NK-92 (cell line): ENCODE data around the gene CADPS.

ENCODE experiments used
- DNase-seq: peaks from one replicate; lab custom pipeline; 2025; ENCODE audit not compliant: unreplicated experiment; lab: John Stamatoyannopoulos, UW

The CADPS gene

GRCh38 chr3:62696011-62696410 lies 179.2 kb downstream of the CADPS start:
- DNase-seq = no peak

- DNase-seq = no peak
Measured at GRCh38 chr3:62688812-62689211, 186.4 kb downstream of the CADPS start.

GRCh38 chr3:62688050-62688449 lies 187.2 kb downstream of the CADPS start:
- DNase-seq = no peak

- DNase-seq = no peak
Measured at GRCh38 chr3:62686503-62687294, 188.5 kb downstream of the CADPS start.

GRCh38 chr3:62682826-62683225 lies 192.4 kb downstream of the CADPS start:
- no peak for DNase-seq

- no peak for DNase-seq
Measured at GRCh38 chr3:62679988-62680387, 195.2 kb downstream of the CADPS start.

GRCh38 chr3:62678841-62679240 lies 196.4 kb downstream of the CADPS start:
- DNase-seq = no peak

GRCh38 chr3:62677926-62678325 lies 197.3 kb downstream of the CADPS start:
- DNase-seq = no peak

- no peak for DNase-seq
Measured at GRCh38 chr3:62676689-62677271, 198.4 kb downstream of the CADPS start.

- DNase-seq = no peak
Measured at GRCh38 chr3:62675492-62675891, 199.7 kb downstream of the CADPS start.

- no peak for DNase-seq
Measured at GRCh38 chr3:62672988-62673313, 202.3 kb downstream of the CADPS start.

GRCh38 chr3:62672270-62672987 lies 202.8 kb downstream of the CADPS start:
- DNase-seq = no peak

- no peak for DNase-seq
Measured at GRCh38 chr3:62670351-62670750, 204.9 kb downstream of the CADPS start.

GRCh38 chr3:62669161-62669560 lies 206.1 kb downstream of the CADPS start:
- DNase-seq = no peak

GRCh38 chr3:62667714-62668113 lies 207.5 kb downstream of the CADPS start:
- DNase-seq = no peak

GRCh38 chr3:62665627-62666437 lies 209.4 kb downstream of the CADPS start:
- no peak for DNase-seq

- DNase-seq = no peak
Measured at GRCh38 chr3:62662677-62663076, 212.5 kb downstream of the CADPS start.

- DNase-seq = no peak
Measured at GRCh38 chr3:62659660-62660059, 215.6 kb downstream of the CADPS start.

- no peak for DNase-seq
Measured at GRCh38 chr3:62655691-62656063, 219.5 kb downstream of the CADPS start.

- DNase-seq = no peak
Measured at GRCh38 chr3:62655056-62655690, 220.0 kb downstream of the CADPS start.

- DNase-seq = no peak
Measured at GRCh38 chr3:62653796-62654195, 221.4 kb downstream of the CADPS start.
